Bronchial epithelial cell (primary cell): ENCODE data around the gene CSMD2. TPM values are rescaled to one million over a fixed set of nuclear protein-coding genes. Genes with fewer than 3 reads are reported as not detected.

Experiments used
- DNase-seq: peaks from one replicate; pipeline ENCODE4 v3.0.0-alpha.2; 2010; ENCODE audit warnings: low read depth
- FAIRE-seq: peaks from 2 replicates; lab custom pipeline; 2011; peaks lifted over from hg19 to GRCh38; lab: Jason Lieb, UNC
- H3K27me3 ChIP-seq: 2 replicates; pipeline ENCODE4 v1.5.1; 2011; ENCODE audit warnings: low read length; ENCODE audit not compliant: control insufficient read depth, insufficient read depth
- H3K36me3 ChIP-seq: 2 replicates; pipeline ENCODE4 v1.5.1; 2011; ENCODE audit warnings: low read length; ENCODE audit not compliant: control insufficient read depth, insufficient read depth
- H3K4me3 ChIP-seq: 2 replicates; pipeline ENCODE4 v1.5.1; 2011; ENCODE audit warnings: mild to moderate bottlenecking, low read depth, low read length, control low read depth
- CTCF ChIP-seq: IDR thresholded peaks from 2 replicates; pipeline ENCODE4 v1.5.1; 2011; ENCODE audit warnings: mild to moderate bottlenecking, moderate library complexity, low read length, control low read depth, inconsistent platforms; ENCODE audit not compliant: insufficient read depth, severe bottlenecking
- total RNA-seq: library from RNA; depleted of rRNA; stranded (reverse); fragments of >200 nt; gene quantifications from 2 replicates; pipeline ENCODE4 v1.2.1, GENCODE V29; 2014

The CSMD2 gene
- total RNA-seq, 1 donor from 2014 or later = not detected

- Histone ChIP-seq H3K36me3 (no peaks in the 10 kb centered on the region), H3K27me3 (no peaks in the 10 kb centered on the region), H3K4me3 (no peak overlapping the region)
- DNase-seq (no peak), FAIRE-seq (no peak)
- TF ChIP-seq CTCF = no peak
These were observed 127.2 kb downstream of the CSMD2 start for GRCh38 chr1:34037856-34038255.

- no peaks in the 10 kb centered on the region for H3K27me3 ChIP-seq
- DNase-seq = no peak
- no peak overlapping the region for H3K4me3 ChIP-seq
- H3K36me3 ChIP-seq = no peaks in the 10 kb centered on the region
- no peak for FAIRE-seq
- TF ChIP-seq CTCF = no peak
These were observed 127.9 kb downstream of the CSMD2 start for GRCh38 chr1:34037109-34037508.

GRCh38 chr1:34034036-34034435 lies 131.0 kb downstream of the CSMD2 start:
- DNase-seq (no peak), FAIRE-seq (no peak)
- Histone ChIP-seq H3K36me3 (no peaks in the 10 kb centered on the region), H3K4me3 (no peak overlapping the region), H3K27me3 (no peaks in the 10 kb centered on the region)
- TF ChIP-seq CTCF = no peak

- TF ChIP-seq CTCF = no peak
- H3K36me3 ChIP-seq = no peaks in the 10 kb centered on the region
- no peaks in the 10 kb centered on the region for H3K27me3 ChIP-seq
- H3K4me3 ChIP-seq = no peak overlapping the region
- DNase-seq (no peak), FAIRE-seq (no peak)
These were observed 135.1 kb downstream of the CSMD2 start for GRCh38 chr1:34029954-34030353.

GRCh38 chr1:34029515-34029914 lies 135.5 kb downstream of the CSMD2 start:
- DNase-seq = no peak
- Histone ChIP-seq H3K4me3 (no peak overlapping the region), H3K36me3 (no peaks in the 10 kb centered on the region), H3K27me3 (no peaks in the 10 kb centered on the region)
- peak; percentile 62 for FAIRE-seq
- TF ChIP-seq CTCF = no peak

- TF ChIP-seq CTCF = no peak
- no peak for FAIRE-seq
- no peak for DNase-seq
These were observed 136.5 kb downstream of the CSMD2 start for GRCh38 chr1:34028381-34029055.

More at GRCh38 chr1:34028381-34029055, 136.5 kb downstream of the CSMD2 start:
- no peaks in the 10 kb centered on the region for H3K36me3 ChIP-seq
- H3K4me3 ChIP-seq = no peak overlapping the region
- H3K27me3 ChIP-seq = no peaks in the 10 kb centered on the region
